Stimulated activated CD8-positive, alpha-beta memory T cell treated with anti-CD3 and anti-CD28 coated beads, Interleukin-12 subunit alpha, Interleukin-12 subunit beta, amount 100 ng/mL, for 24 hours (primary cell): ENCODE results near the gene ITGA1.

Experiments
- DNase-seq: peaks from one replicate; pipeline ENCODE4 v3.0.0-alpha.2; 2020; ENCODE audit errors: extremely low read depth

The ITGA1 gene

GRCh38 chr5:52995914-52996313, 208.2 kb downstream of the ITGA1 start:
- no peak for DNase-seq

GRCh38 chr5:52996979-52997378, 209.3 kb downstream of the ITGA1 start:
- no peak for DNase-seq

GRCh38 chr5:52997424-52997823, 209.7 kb downstream of the ITGA1 start:
- DNase-seq = no peak

- no peak for DNase-seq
Observed at GRCh38 chr5:52998552-52999313, 211.0 kb downstream of the ITGA1 start.

GRCh38 chr5:52999344-52999949, 211.7 kb downstream of the ITGA1 start:
- no peak for DNase-seq

- DNase-seq = no peak
Observed at GRCh38 chr5:53001541-53001940, 213.8 kb downstream of the ITGA1 start.

GRCh38 chr5:53002491-53002890, 214.8 kb downstream of the ITGA1 start:
- no peak for DNase-seq

GRCh38 chr5:53003144-53003543, 215.4 kb downstream of the ITGA1 start:
- no peak for DNase-seq

- DNase-seq = no peak
Observed at GRCh38 chr5:53006911-53007890, 219.5 kb downstream of the ITGA1 start.

- no peak for DNase-seq
Observed at GRCh38 chr5:53008751-53009150, 221.0 kb downstream of the ITGA1 start.
